GM12878 (cell line): Measurements from ENCODE around the gene SLC16A6. TPM values are rescaled to one million over a fixed set of nuclear protein-coding genes. Genes with fewer than 3 reads are reported as not detected.
A peak's percentile ranks its signal among the peaks of the same experiment; 100 is the strongest.

ENCODE experiments used
- ATAC-seq: fragments of 200-7000 bp; cut with Tn5 transposase; 3 replicates; pipeline ENCODE4 v1.9.1; 2020; ENCODE audit warnings: mild to moderate bottlenecking, moderate library complexity
- BruUV-seq: library from RNA; stranded (reverse); fragments of 400-500 nt; replicated peaks from 2 replicates; lab custom pipeline; 2021; lab: Mats Ljungman, UMichigan
- CTCF ChIA-PET: fragments of 300-600 bp; sonication (Branson Sonifier 250); formaldehyde crosslinking; extraction: SDS; loops from one replicate; lab custom pipeline; 2021; ENCODE audit warnings: inconsistent platforms; lab: Yijun Ruan, JAX
- POLR2A ChIA-PET: fragments of 350-600 bp; formaldehyde crosslinking; extraction: SDS; loops from one replicate; lab custom pipeline; 2021; ENCODE audit warnings: inconsistent platforms; lab: Charles Lee
- RAD21 ChIA-PET: fragments of 300-600 bp; sonication (Branson Sonifier 250); formaldehyde crosslinking; loops from one replicate; lab custom pipeline; 2023; ENCODE audit warnings: antibody characterized with exemption; ENCODE audit not compliant: unreplicated experiment; lab: Charles Lee
- SMC1A ChIA-PET: fragments of 300-600 bp; sonication (Branson Sonifier 250); formaldehyde crosslinking; loops from one replicate; lab custom pipeline; 2023; ENCODE audit not compliant: unreplicated experiment, uncharacterized antibody; lab: Charles Lee
- DNase-seq: peaks from one replicate; pipeline ENCODE4 v3.0.0-alpha.2; 2011; ENCODE audit warnings: low read depth, low spot score
- FAIRE-seq: peaks from 3 replicates; lab custom pipeline; 2011; peaks lifted over from hg19 to GRCh38; lab: Jason Lieb, UNC
- H2AFZ ChIP-seq: 2 replicates; pipeline ENCODE4 v1.6.0; 2011; ENCODE audit warnings: low read depth, low read length, control low read depth; ENCODE audit not compliant: control insufficient read depth
- H3K27ac ChIP-seq: 2 replicates; pipeline ENCODE4 v1.5.1; 2011; ENCODE audit warnings: control low read depth; ENCODE audit not compliant: control insufficient read depth, insufficient read depth
- H3K27me3 ChIP-seq, 2 experiments: replicated peaks in 1 of 2; 2 replicates each; pipeline versions ENCODE4 v1.6.0 to v1.6.1; 2011; ENCODE audit warnings: low read length in 1 of 2; ENCODE audit not compliant: control insufficient read depth in 2 of 2, insufficient read depth in 2 of 2
- H3K36me3 ChIP-seq, 2 experiments: 2 replicates each; pipeline ENCODE4 v1.5.1; 2011; ENCODE audit warnings: low read length in 1 of 2; ENCODE audit not compliant: control insufficient read depth in 2 of 2, insufficient read depth in 2 of 2
- H3K4me1 ChIP-seq: 2 replicates; pipeline ENCODE4 v1.6.1; 2011; ENCODE audit warnings: mild to moderate bottlenecking, low read length, moderate library complexity, mixed read lengths; ENCODE audit not compliant: control insufficient read depth, insufficient read depth
- H3K4me2 ChIP-seq: 2 replicates; pipeline ENCODE4 v1.6.0; 2011; ENCODE audit warnings: control low read depth; ENCODE audit not compliant: control insufficient read depth, insufficient read depth
- H3K4me3 ChIP-seq: fragments of 200-600 bp; sonication (generic); 2 replicates; pipeline ENCODE4 v1.5.1; 2016
- H3K79me2 ChIP-seq: 2 replicates; pipeline ENCODE4 v1.6.0; 2011; ENCODE audit warnings: low read length; ENCODE audit not compliant: control insufficient read depth, insufficient read depth
- H3K9ac ChIP-seq: 2 replicates; pipeline ENCODE4 v1.8.0; 2011; ENCODE audit warnings: low read length, control low read depth, mixed read lengths; ENCODE audit not compliant: control insufficient read depth, insufficient read depth
- H3K9me3 ChIP-seq: replicated peaks from 3 replicates; pipeline ENCODE4 v1.5.1; 2011; ENCODE audit warnings: mild to moderate bottlenecking, low read length; ENCODE audit not compliant: control insufficient read depth, insufficient read depth
- H4K20me1 ChIP-seq: 2 replicates; pipeline ENCODE4 v1.6.0; 2011; ENCODE audit not compliant: control insufficient read depth, insufficient read depth
- BCL3 ChIP-seq: IDR thresholded peaks from 2 replicates; pipeline ENCODE4 v1.6.1; 2011; ENCODE audit warnings: borderline replicate concordance, low read depth, mild to moderate bottlenecking, moderate library complexity, low read length; ENCODE audit not compliant: insufficient read depth, poor library complexity, severe bottlenecking
- CEBPZ ChIP-seq: fragments of 150-350 bp; IDR thresholded peaks from 2 replicates; pipeline ENCODE4 v1.6.1; 2016; ENCODE audit warnings: low read depth, low read length
- FOS ChIP-seq: IDR thresholded peaks from 3 replicates; pipeline ENCODE4 v1.6.1; 2011; ENCODE audit warnings: borderline replicate concordance; ENCODE audit not compliant: insufficient read length; ENCODE audit errors: extremely low read depth
- JUNB ChIP-seq: IDR thresholded peaks from 2 replicates; pipeline ENCODE4 v1.6.1; 2016; ENCODE audit warnings: antibody characterized with exemption, mild to moderate bottlenecking
- JUND ChIP-seq: IDR thresholded peaks from 2 replicates; pipeline ENCODE4 v1.6.1; 2012; ENCODE audit warnings: low read depth, mild to moderate bottlenecking, low read length, improper control_type of control experiment, moderate library complexity
- MXI1 ChIP-seq: fragments of 150-350 bp; IDR thresholded peaks from 2 replicates; pipeline ENCODE4 v1.6.1; 2011; ENCODE audit warnings: low read depth, mild to moderate bottlenecking, inconsistent platforms, low read length, improper control_type of control experiment
- RCOR1 ChIP-seq: conservative IDR thresholded peaks from 2 replicates; pipeline ENCODE4 v1.6.1; 2012; ENCODE audit warnings: low read depth, low read length, improper control_type of control experiment
- RUNX3 ChIP-seq: IDR thresholded peaks from 2 replicates; pipeline ENCODE4 v1.6.1; 2012; ENCODE audit warnings: low read length, inconsistent platforms
- SREBF2 ChIP-seq: IDR thresholded peaks from 2 replicates; pipeline ENCODE4 v1.6.1; 2012; ENCODE audit warnings: mild to moderate bottlenecking, low read length
- WRNIP1 ChIP-seq: IDR thresholded peaks from 2 replicates; pipeline ENCODE4 v1.6.1; 2011; ENCODE audit warnings: low read depth, low read length, improper control_type of control experiment, borderline replicate concordance
- ZNF207 ChIP-seq: fragments of 450-650 bp; IDR thresholded peaks from 2 replicates; pipeline ENCODE4 v1.6.1; 2014; ENCODE audit warnings: antibody characterized with exemption, mild to moderate bottlenecking, borderline replicate concordance
- WGBS: methylation state at CpG from one replicate; pipeline ENCODE4 v1.1.6; 2016; ENCODE audit warnings: low lambda C conversion rate; ENCODE audit not compliant: insufficient replicate concordance, insufficient coverage; ENCODE audit errors: missing lambda C conversion rate; 5-methylcytosine and 5-hydroxymethylcytosine counted together
- in situ Hi-C: fragments of 300-500 bp; cut with MboI; formaldehyde crosslinking; loops from 9 replicates; pipeline ENCODE4 v1.14.3; 2018; ENCODE audit warnings: mixed read lengths
- intact Hi-C: fragments of 100-400 bp; cut with micrococcal nuclease; formaldehyde crosslinking; loops from one replicate; pipeline ENCODE4 v1.14.2; 2022; ENCODE audit not compliant: unreplicated experiment
- polyA plus RNA-seq, 11 experiments: library from polyadenylated mRNA; depleted of rRNA in 4 of 11; unstranded in 6 of 11; stranded (reverse) in 5 of 11; fragments of >200 nt; fragmentation: Nextera tagmentation in 4 of 11; fragmentation: Illumina TruSeq in 1 of 11; extraction: Ambion mirVana in 4 of 11; extraction: Trizol in 1 of 11; gene quantifications; 1 replicate in 1 of 11; 2 replicates in 10 of 11; pipeline versions ENCODE4 v1.2.1 to v1.2.3, GENCODE V29; 2011 to 2016; ENCODE audit warnings: inconsistent platforms in 2 of 11, missing spikeins in 2 of 11, low read depth in 1 of 11
- total RNA-seq, 4 experiments: library from RNA; depleted of rRNA in 3 of 4; stranded (reverse); fragments of >200 nt in 3 of 4; fragmentation: Illumina TruSeq in 1 of 4; extraction: Trizol in 1 of 4; gene quantifications; 2 replicates each; pipeline versions ENCODE4 v1.2.1 to v1.2.3, GENCODE V29; 2013 to 2021
- TF ChIP-seq, protein P1 (sequence below): fragments of 450-650 bp; formaldehyde crosslinking; IDR thresholded peaks from 2 replicates; pipeline ENCODE4 v1.4.0; 2020; ENCODE audit warnings: mild to moderate bottlenecking, moderate library complexity
- TF ChIP-seq, protein P2 (sequence below): fragments of 450-650 bp; IDR thresholded peaks from 2 replicates; pipeline ENCODE4 v1.6.1; 2014; ENCODE audit warnings: mild to moderate bottlenecking

Gene SLC16A6
- total and polyA plus RNA-seq, 10 of the 15 experiments (the other 5 are each of a cell fraction or from before 2014, with no cell fraction given) = 2.4 to 8.8 (median 6.0) TPM

DNA sequence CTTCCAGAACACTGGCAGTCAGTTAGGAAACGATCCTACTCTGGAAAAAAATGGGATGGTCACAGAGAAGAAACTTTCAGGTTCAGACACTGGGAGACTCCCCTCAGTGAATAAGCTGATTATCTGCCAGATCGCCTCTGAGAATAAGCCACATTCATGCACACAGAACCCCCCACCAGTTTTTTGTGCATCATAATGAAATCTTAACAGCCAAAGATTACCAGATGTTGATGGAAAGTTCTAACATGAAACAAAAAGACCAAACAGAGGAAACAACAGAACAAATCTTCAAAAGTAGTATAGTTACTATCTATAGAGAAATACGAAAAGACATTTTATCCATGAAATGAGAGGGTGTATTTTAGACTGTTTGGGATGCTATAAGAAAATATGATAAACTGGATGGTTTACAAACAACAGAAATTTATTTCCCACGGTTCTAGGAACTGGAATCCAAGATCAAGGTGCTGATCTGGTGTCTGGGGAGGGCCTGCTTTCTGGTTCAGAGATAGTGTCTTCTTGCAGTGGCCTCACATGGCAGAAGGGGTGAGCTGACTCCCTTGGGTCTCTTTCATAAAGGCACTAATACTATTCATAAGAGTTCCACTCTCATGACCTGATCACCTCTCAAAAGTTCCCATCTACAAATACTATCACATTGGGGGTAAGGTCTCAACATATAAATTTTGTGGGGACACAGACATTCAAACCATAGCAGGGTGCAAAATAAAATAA lies 51.1 kb downstream of the SLC16A6 start:
- H3K4me1 ChIP-seq = peaks cover 41% of the 10 kb centered on the region
- intact Hi-C loops = no loop called here
- CTCF ChIA-PET = interaction anchor here (5.1 kb wide), 1 partner anchor 8 kb away, joined by 32 read pairs; the partner anchor contains the start of gene AMZ2
- H3K9ac ChIP-seq = peak overlapping the region; percentile 86
- POLR2A ChIA-PET = interaction anchor here (0.6 to 5.5 kb wide), 2 partner anchors 9 to 102 kb away, joined by 3 to 66 read pairs; partner anchors contain the start of gene AMZ2
- H3K4me3 ChIP-seq = peak overlapping the region; percentile 61; the same call in 1 of the 2 replicates
- RAD21 ChIA-PET = interaction anchor here (4.0 kb wide), 1 partner anchor 9 kb away, joined by 46 read pairs; the partner anchor contains the start of gene AMZ2
- H2AFZ ChIP-seq = peak overlapping the region; percentile 76
- H3K79me2 ChIP-seq = no peaks in the 10 kb centered on the region
- SMC1A ChIA-PET = interaction anchor here (0.5 to 4.2 kb wide), 3 partner anchors 8 to 220 kb away, joined by 3 to 59 read pairs (median 3); partner anchors contain the start of gene AMZ2
- no peaks in the 10 kb centered on the region for H3K9me3 ChIP-seq
- peak overlapping the region; percentile 94 for H3K4me2 ChIP-seq
- H3K27me3 ChIP-seq = no peaks in the 10 kb centered on the region
- no peak for FAIRE-seq
- no peaks in the 10 kb centered on the region for H3K36me3 ChIP-seq
- WGBS = 34% methylated on average over 4 of the region's 4 CpGs
- DNase-seq = no peak
- no TSS peak for BruUV-seq
- in situ Hi-C loops = no loop called here
- H4K20me1 ChIP-seq = no peaks in the 10 kb centered on the region
- ATAC-seq = no peak
- peak overlapping the region; percentile 96 for H3K27ac ChIP-seq
- no peak for TF ChIP-seq SREBF2
- TF ChIP-seq FOS = no peak
- TF ChIP-seq JUNB = no peak
- TF ChIP-seq, protein P1, sequence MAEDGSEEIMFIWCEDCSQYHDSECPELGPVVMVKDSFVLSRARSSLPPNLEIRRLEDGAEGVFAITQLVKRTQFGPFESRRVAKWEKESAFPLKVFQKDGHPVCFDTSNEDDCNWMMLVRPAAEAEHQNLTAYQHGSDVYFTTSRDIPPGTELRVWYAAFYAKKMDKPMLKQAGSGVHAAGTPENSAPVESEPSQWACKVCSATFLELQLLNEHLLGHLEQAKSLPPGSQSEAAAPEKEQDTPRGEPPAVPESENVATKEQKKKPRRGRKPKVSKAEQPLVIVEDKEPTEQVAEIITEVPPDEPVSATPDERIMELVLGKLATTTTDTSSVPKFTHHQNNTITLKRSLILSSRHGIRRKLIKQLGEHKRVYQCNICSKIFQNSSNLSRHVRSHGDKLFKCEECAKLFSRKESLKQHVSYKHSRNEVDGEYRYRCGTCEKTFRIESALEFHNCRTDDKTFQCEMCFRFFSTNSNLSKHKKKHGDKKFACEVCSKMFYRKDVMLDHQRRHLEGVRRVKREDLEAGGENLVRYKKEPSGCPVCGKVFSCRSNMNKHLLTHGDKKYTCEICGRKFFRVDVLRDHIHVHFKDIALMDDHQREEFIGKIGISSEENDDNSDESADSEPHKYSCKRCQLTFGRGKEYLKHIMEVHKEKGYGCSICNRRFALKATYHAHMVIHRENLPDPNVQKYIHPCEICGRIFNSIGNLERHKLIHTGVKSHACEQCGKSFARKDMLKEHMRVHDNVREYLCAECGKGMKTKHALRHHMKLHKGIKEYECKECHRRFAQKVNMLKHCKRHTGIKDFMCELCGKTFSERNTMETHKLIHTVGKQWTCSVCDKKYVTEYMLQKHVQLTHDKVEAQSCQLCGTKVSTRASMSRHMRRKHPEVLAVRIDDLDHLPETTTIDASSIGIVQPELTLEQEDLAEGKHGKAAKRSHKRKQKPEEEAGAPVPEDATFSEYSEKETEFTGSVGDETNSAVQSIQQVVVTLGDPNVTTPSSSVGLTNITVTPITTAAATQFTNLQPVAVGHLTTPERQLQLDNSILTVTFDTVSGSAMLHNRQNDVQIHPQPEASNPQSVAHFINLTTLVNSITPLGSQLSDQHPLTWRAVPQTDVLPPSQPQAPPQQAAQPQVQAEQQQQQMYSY (CRISPR knock-in tag) = no peak
- TF ChIP-seq, protein P2, sequence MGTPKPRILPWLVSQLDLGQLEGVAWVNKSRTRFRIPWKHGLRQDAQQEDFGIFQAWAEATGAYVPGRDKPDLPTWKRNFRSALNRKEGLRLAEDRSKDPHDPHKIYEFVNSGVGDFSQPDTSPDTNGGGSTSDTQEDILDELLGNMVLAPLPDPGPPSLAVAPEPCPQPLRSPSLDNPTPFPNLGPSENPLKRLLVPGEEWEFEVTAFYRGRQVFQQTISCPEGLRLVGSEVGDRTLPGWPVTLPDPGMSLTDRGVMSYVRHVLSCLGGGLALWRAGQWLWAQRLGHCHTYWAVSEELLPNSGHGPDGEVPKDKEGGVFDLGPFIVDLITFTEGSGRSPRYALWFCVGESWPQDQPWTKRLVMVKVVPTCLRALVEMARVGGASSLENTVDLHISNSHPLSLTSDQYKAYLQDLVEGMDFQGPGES = no peak
- TF ChIP-seq RUNX3 = no peak
- no peak for TF ChIP-seq ZNF207
- TF ChIP-seq RCOR1 = no peak
- no peak for TF ChIP-seq BCL3
- TF ChIP-seq JUND = no peak
- TF ChIP-seq MXI1 = no peak
- no peak for TF ChIP-seq CEBPZ
- TF ChIP-seq WRNIP1 = no peak
